ENCODE data around the gene POR.

The POR gene

DNA sequence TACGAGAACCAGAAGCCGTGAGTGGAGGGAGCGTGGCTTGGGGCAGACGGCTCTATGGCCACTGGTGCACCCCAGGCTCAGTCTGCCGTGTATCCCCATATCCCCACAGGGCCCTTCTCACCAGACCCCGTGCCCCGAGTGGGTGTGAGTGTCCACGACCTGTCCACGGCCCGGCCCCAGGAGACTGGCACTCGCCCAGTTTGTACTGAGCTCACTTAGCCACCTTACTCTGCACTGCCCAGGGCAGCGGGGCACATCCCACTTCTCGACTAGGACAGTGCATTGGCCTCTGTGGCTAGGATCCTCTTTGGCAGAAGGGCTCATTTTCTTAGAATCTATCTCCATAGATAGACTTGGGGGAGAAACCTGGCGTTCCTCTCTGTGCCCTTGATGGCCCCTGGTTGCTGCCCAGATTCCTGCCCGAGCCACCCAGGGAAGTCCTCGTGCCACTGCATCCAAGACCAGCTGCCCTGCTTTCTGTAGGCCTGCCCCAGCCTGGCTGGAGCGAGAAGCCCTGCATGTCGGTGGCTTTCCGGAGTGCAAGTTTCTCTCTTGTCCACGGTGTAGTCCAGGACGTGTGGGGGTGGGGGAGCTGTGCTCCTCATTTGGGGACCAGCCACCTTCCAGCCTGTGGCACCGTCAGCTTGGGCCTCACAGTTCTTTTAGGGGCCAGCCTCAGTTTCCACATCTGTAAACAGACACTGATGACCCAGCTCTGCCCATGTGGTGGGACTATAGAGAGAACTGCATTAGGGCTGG is 67.5 kb downstream of the POR start:
- H3K4me2 ChIP-seq (ENCODE audit: low read length): no peak overlapping the region
- TF ChIP-seq, protein P1, sequence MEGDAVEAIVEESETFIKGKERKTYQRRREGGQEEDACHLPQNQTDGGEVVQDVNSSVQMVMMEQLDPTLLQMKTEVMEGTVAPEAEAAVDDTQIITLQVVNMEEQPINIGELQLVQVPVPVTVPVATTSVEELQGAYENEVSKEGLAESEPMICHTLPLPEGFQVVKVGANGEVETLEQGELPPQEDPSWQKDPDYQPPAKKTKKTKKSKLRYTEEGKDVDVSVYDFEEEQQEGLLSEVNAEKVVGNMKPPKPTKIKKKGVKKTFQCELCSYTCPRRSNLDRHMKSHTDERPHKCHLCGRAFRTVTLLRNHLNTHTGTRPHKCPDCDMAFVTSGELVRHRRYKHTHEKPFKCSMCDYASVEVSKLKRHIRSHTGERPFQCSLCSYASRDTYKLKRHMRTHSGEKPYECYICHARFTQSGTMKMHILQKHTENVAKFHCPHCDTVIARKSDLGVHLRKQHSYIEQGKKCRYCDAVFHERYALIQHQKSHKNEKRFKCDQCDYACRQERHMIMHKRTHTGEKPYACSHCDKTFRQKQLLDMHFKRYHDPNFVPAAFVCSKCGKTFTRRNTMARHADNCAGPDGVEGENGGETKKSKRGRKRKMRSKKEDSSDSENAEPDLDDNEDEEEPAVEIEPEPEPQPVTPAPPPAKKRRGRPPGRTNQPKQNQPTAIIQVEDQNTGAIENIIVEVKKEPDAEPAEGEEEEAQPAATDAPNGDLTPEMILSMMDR (IDR thresholded peaks at IDR 0.05): no peak

DNA sequence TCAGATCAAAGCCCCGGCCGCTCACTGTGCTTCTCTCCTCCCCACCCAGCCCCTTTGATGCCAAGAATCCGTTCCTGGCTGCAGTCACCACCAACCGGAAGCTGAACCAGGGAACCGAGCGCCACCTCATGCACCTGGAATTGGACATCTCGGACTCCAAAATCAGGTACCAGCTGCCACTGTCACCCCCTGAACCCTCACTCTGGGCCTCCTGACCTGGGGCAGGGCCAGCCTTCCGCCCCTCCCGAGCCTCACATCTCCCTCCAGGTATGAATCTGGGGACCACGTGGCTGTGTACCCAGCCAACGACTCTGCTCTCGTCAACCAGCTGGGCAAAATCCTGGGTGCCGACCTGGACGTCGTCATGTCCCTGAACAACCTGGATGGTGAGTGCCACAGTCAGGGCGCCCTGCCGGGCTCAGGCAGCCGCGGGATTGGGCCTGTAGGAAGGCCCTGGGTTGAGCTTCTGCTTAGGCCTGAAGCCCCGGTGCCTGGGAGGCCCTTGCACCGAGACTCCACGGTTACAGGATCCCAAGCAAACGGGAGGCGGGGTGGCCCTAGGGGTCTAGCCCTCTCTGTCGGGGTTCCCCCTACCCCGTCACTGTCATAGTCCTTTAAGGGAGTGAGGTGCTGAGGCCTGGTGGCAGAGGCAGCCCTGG is 68.6 kb downstream of the POR start:
- Histone ChIP-seq H3K9me3 (ENCODE audit: control insufficient read depth, low read length) (no peaks in the 10 kb centered on the region), H3K36me3 (ENCODE audit: control insufficient read depth, insufficient read depth, low read length) (no peaks in the 10 kb centered on the region), H3K79me2 (peaks cover 2% of the 10 kb centered on the region), H3K4me3 (ENCODE audit: low read depth, low read length) (no peak overlapping the region), H3K4me1 (peaks cover 4% of the 10 kb centered on the region), H3K9ac (no peak overlapping the region), H2AFZ (no peak overlapping the region), H3K4me2 (ENCODE audit: low read length) (no peak overlapping the region), H3K27ac (no peak overlapping the region), H3K27me3 (ENCODE audit: control insufficient read depth, insufficient read depth, low read length) (no peaks in the 10 kb centered on the region)
- TF ChIP-seq, protein P1 (IDR thresholded peaks at IDR 0.05): no peak

More for the DNA sequence above, 67.5 kb downstream of the POR start:
- no peaks in the 10 kb centered on the region for H3K27me3 ChIP-seq (ENCODE audit: control insufficient read depth, insufficient read depth, low read length)
- H2AFZ ChIP-seq: no peak overlapping the region
- no peak overlapping the region for H3K9ac ChIP-seq
- no peak overlapping the region for H3K27ac ChIP-seq
- peaks cover 5% of the 10 kb centered on the region for H3K79me2 ChIP-seq
- no peaks in the 10 kb centered on the region for H3K9me3 ChIP-seq (ENCODE audit: control insufficient read depth, low read length)
- no peak overlapping the region for H3K4me3 ChIP-seq (ENCODE audit: low read depth, low read length)
- no peaks in the 10 kb centered on the region for H3K36me3 ChIP-seq (ENCODE audit: control insufficient read depth, insufficient read depth, low read length)
- peaks cover 4% of the 10 kb centered on the region for H3K4me1 ChIP-seq

DNA sequence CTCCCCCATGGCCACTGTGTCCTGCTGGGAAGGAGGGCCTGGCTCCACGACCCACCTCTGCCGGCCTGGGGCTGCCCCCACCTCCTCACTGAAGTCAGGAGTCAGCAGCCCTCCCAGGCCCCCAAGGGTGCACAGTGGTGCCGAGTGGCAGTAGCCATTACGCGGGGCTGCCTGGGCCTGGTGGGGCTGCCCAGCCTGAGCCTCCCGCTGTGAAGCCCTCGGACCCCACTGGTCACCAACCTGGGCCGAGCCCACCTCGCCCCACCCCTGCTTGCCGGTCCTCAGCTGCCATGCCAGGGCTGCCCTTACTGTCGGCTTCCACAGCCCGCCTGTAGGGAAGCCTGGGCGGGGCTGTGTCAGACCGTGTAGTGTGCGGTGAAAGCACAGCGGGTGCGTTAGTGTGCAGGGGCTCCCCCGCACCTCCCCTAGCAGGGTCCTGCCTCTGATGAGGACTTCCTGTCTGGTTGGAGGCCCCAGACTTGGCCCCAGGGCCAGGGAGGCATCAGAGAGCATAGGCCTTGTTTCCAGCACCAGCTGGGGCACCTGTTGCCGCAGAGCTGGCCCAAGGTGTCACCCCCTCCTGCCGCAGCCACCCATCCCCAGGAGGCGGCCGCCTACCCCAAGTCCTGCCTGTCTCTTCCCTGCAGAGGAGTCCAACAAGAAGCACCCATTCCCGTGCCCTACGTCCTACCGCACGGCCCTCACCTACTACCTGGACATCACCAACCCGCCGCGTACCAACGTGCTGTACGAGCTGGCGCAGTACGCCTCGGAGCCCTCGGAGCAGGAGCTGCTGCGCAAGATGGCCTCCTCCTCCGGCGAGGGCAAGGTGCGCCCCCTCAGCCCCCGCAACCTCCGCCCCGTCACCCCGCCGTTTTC is 69.4 kb downstream of the POR start:
- peaks cover 3% of the 10 kb centered on the region for H3K4me1 ChIP-seq
- no peak overlapping the region for H3K27ac ChIP-seq
- no peak overlapping the region for H3K9ac ChIP-seq
- TF ChIP-seq, protein P1 (IDR thresholded peaks at IDR 0.05): no peak
- no peaks in the 10 kb centered on the region for H3K36me3 ChIP-seq (ENCODE audit: control insufficient read depth, insufficient read depth, low read length)
- no peak overlapping the region for H3K4me2 ChIP-seq (ENCODE audit: low read length)
- no peak overlapping the region for H2AFZ ChIP-seq
- no peak overlapping the region for H3K4me3 ChIP-seq (ENCODE audit: low read depth, low read length)
- H3K79me2 ChIP-seq: no peaks in the 10 kb centered on the region
- H3K27me3 ChIP-seq (ENCODE audit: control insufficient read depth, insufficient read depth, low read length): no peaks in the 10 kb centered on the region
- H3K9me3 ChIP-seq (ENCODE audit: control insufficient read depth, low read length): no peaks in the 10 kb centered on the region

DNA sequence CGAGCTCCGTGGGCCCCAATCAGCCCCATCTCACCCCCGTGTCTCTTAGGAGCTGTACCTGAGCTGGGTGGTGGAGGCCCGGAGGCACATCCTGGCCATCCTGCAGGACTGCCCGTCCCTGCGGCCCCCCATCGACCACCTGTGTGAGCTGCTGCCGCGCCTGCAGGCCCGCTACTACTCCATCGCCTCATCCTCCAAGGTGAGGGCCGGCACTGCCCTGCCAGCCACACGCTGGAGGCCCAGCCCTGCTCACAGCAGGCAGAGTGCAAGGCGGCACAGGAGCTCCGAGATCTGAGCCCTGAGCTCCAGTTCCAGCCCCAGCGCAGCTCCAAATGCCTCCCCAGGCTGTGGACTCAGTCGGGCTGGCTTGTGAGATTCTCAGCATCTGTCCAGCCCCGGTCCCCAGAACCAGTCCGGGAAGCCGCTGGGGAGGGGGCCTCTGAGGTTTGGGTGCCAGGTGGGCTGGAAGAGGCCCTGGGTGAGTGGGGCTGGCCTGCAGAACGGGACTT is 70.1 kb downstream of the POR start:
- no peak overlapping the region for H3K27ac ChIP-seq
- no peaks in the 10 kb centered on the region for H3K9me3 ChIP-seq (ENCODE audit: control insufficient read depth, low read length)
- H3K4me3 ChIP-seq (ENCODE audit: low read depth, low read length): no peak overlapping the region
- no peaks in the 10 kb centered on the region for H3K27me3 ChIP-seq (ENCODE audit: control insufficient read depth, insufficient read depth, low read length)
- H3K79me2 ChIP-seq: no peaks in the 10 kb centered on the region
- H2AFZ ChIP-seq: no peak overlapping the region
- no peaks in the 10 kb centered on the region for H3K36me3 ChIP-seq (ENCODE audit: control insufficient read depth, insufficient read depth, low read length)
- H3K9ac ChIP-seq: no peak overlapping the region
- no peak overlapping the region for H3K4me2 ChIP-seq (ENCODE audit: low read length)
- H3K4me1 ChIP-seq: peaks cover 9% of the 10 kb centered on the region
- TF ChIP-seq, protein P1 (IDR thresholded peaks at IDR 0.05): no peak

Measured in parathyroid adenoma (tissue), 2 donors.